ENCODE results near the gene TADA3. TPM values are rescaled to one million over a fixed set of nuclear protein-coding genes. Genes with fewer than 3 reads are reported as not detected.
A peak's percentile ranks its signal among the peaks of the same experiment; 100 is the strongest.

Gene TADA3
- total and polyA plus RNA-seq, 9 of the 15 experiments (the other 6 are each of a cell fraction or from before 2014, with no cell fraction given) = 4.1 to 110 (median 74.8) TPM

- POLR2A ChIA-PET = interaction anchor here (0.6 to 2.1 kb wide), 6 partner anchors 9 to 148 kb away, joined by 3 to 11 read pairs (median 4); partner anchors contain the start of genes ARPC4 and RPUSD3
- TF ChIP-seq FOXO4 (CRISPR knock-in tag; IDR thresholded peaks at IDR 0.05) = no peak
- no peak for TF ChIP-seq HOMEZ (CRISPR knock-in tag; IDR thresholded peaks at IDR 0.05)
- no peak for TF ChIP-seq FOXA3 (CRISPR knock-in tag; conservative IDR thresholded peaks at IDR 0.05 in 1 of 2, IDR thresholded peaks at IDR 0.05 in 1 of 2)
- TF ChIP-seq ZNF41 (CRISPR knock-in tag; conservative IDR thresholded peaks at IDR 0.05) = no peak
- no peak for TF ChIP-seq CHD4 (IDR thresholded peaks at IDR 0.05; ENCODE audit: insufficient read depth, insufficient replicate concordance, low read depth, low read length, poor library complexity, severe bottlenecking)
- no peak for TF ChIP-seq NFRKB (IDR thresholded peaks at IDR 0.05; ENCODE audit: low read depth)
- TF ChIP-seq TRIM24 (IDR thresholded peaks at IDR 0.05) = no peak
- no peak for TF ChIP-seq LEF1 (IDR thresholded peaks at IDR 0.05)
- TF ChIP-seq CBX5 (IDR thresholded peaks at IDR 0.05; ENCODE audit: borderline replicate concordance, low read depth) = no peak
- TF ChIP-seq TCF3 (CRISPR knock-in tag; IDR thresholded peaks at IDR 0.05) = no peak
- no peak for TF ChIP-seq SOX6 (IDR thresholded peaks at IDR 0.05)
- TF ChIP-seq POLR2G (IDR thresholded peaks at IDR 0.05; ENCODE audit: low read depth, low read length) = peak; percentile 68
- TF ChIP-seq RBFOX2 (IDR thresholded peaks at IDR 0.05; ENCODE audit: low read depth, low read length) = peak; percentile 34; the same call in 1 of the 2 replicates
- no peak for FAIRE-seq
Observed at GRCh38 chr3:9834520-9835380, 42.5 kb upstream of the TADA3 start.

More at GRCh38 chr3:9834520-9835380, 42.5 kb upstream of the TADA3 start:
- Histone ChIP-seq H3K9ac (ENCODE audit: insufficient read depth in 1 of 2, low read depth in 2 of 2, low read length in 2 of 2) (peak overlapping the region in 1 of 2 experiments; percentile 15; a peak in 1 of 4 replicates), H3K27ac (ENCODE audit: extremely low read depth, low read depth, low read length) (no peak overlapping the region), H3K27me3 (ENCODE audit: control insufficient read depth in 2 of 2, insufficient read depth in 2 of 2, low read length in 2 of 2) (no peaks in the 10 kb centered on the region), H3K9me1 (ENCODE audit: control insufficient read depth, insufficient read depth, low read length) (no peaks in the 10 kb centered on the region), H3K9me3 (replicated peaks; ENCODE audit: control insufficient read depth, insufficient read depth, low read depth, low read length) (no peaks in the 10 kb centered on the region), H2AFZ (ENCODE audit: low read depth, low read length) (no peak overlapping the region), H3K4me1 (replicated peaks in 1 of 2; ENCODE audit: control insufficient read depth in 2 of 2, insufficient read depth in 2 of 2, low read length in 2 of 2) (peaks cover 0 to 8% of the 10 kb centered on the region in 2 experiments; a peak in 1 of 5 replicates), H3K4me3 (no peak overlapping the region), H3K36me3 (ENCODE audit: control insufficient read depth, insufficient read depth, low read length) (peaks cover 81% of the 10 kb centered on the region), H4K20me1 (replicated peaks; ENCODE audit: control insufficient read depth, insufficient read depth, low read length) (peaks cover 4% of the 10 kb centered on the region; the same call in 1 of the 2 replicates), H3K79me2 (ENCODE audit: control insufficient read depth, insufficient read depth, low read length) (no peaks in the 10 kb centered on the region), H3K4me2 (ENCODE audit: insufficient read depth, low read length) (no peak overlapping the region)
- WGBS (ENCODE audit: insufficient coverage, low coverage, missing lambda C conversion rate) = 83% methylated on average over 18 of the region's 18 CpGs
- ATAC-seq (no peak), DNase-seq (ENCODE audit: extremely low read depth in 1 of 4, low spot score in 3 of 4) (no peak)
- CTCF ChIA-PET (ENCODE audit: low intra/inter-chr PET ratio) = no interaction called here
- in situ Hi-C loops (cut with MboI) = loop anchor here (25.0 kb wide), 1 partner anchor 903 kb away; no protein-coding TSS in a partner anchor
- intact Hi-C loops (cut with micrococcal nuclease) = no loop called here
- BruUV-seq (replicated peaks) = no TSS peak

Measured in K562 (cell line).